Activated CD4-positive, CD25-positive, alpha-beta regulatory T cell treated with anti-CD3 and anti-CD28 coated beads, Interleukin-2, amount 50 U/mL, for 24 hours (primary cell): Measurements from ENCODE around the gene DAPK3.
"Not testable (repeated sequence)": the region's sequence is repeated elsewhere in the genome, so short reads cannot be mapped to it uniquely, and the experiment has no call there.

Experiments used
- ATAC-seq, 2 donors: fragments of 150-1000 bp; cut with Tn5 transposase; one replicate each; pipeline ENCODE4 v1.10.0; 2021; ENCODE audit warnings: mild to moderate bottlenecking in 1 of 2, moderate library complexity in 1 of 2

Gene DAPK3

GRCh38 chr19:3970808-3971598 is at the start of gene DAPK3:
DAPK3 (minus strand) TSS chr19:3971099; CDS start chr19:3969735, 1,364 bp downstream.
- peak; percentile 90 to 93 for ATAC-seq

- ATAC-seq: no peak
Measured at GRCh38 chr19:4019578-4019977, 48.7 kb upstream of the DAPK3 start.

GRCh38 chr19:4018775-4019504 is 48.0 kb upstream of the DAPK3 start:
- ATAC-seq: no peak

- no peak for ATAC-seq
Measured at GRCh38 chr19:4018140-4018613, 47.3 kb upstream of the DAPK3 start.

GRCh38 chr19:4016903-4017638 is 46.2 kb upstream of the DAPK3 start:
- ATAC-seq: no peak

GRCh38 chr19:4016486-4016885 is 45.6 kb upstream of the DAPK3 start:
- no peak for ATAC-seq

GRCh38 chr19:4015705-4016402 is 45.0 kb upstream of the DAPK3 start:
- ATAC-seq: no peak

GRCh38 chr19:4014541-4015491 is 43.9 kb upstream of the DAPK3 start:
- peak in 1 of 2 donors; percentile 44 for ATAC-seq

- ATAC-seq: no peak
Measured at GRCh38 chr19:4013886-4014540, 43.1 kb upstream of the DAPK3 start.

GRCh38 chr19:4012975-4013634 is 42.2 kb upstream of the DAPK3 start:
- ATAC-seq: no peak

GRCh38 chr19:4012092-4012974 is 41.4 kb upstream of the DAPK3 start:
- ATAC-seq: no peak

- ATAC-seq: not testable (repeated sequence)
Measured at GRCh38 chr19:4011430-4011829, 40.5 kb upstream of the DAPK3 start.

- ATAC-seq: no peak
Measured at GRCh38 chr19:4010808-4011110, 39.9 kb upstream of the DAPK3 start.

- ATAC-seq: no peak
Measured at GRCh38 chr19:4009990-4010807, 39.3 kb upstream of the DAPK3 start.

GRCh38 chr19:4007836-4008539 is 37.1 kb upstream of the DAPK3 start:
- peak; percentile 3 for ATAC-seq

GRCh38 chr19:4007021-4007835 is 36.3 kb upstream of the DAPK3 start, which contains the start of gene PIAS4:
PIAS4 (plus strand) TSS chr19:4007736; CDS start chr19:4007761, 25 bp downstream.
- peak; percentile 95 for ATAC-seq

- not testable (repeated sequence) for ATAC-seq
Measured at GRCh38 chr19:4005436-4005835, 34.5 kb upstream of the DAPK3 start.
